HG03097 (cell line): ENCODE results near the gene OPCML.

ENCODE experiments used
- ATAC-seq: cut with Tn5 transposase; IDR thresholded peaks from one replicate; pipeline ENCODE4 v1.9.1; 2021; ENCODE audit not compliant: unreplicated experiment, low FRiP score

OPCML gene

DNA sequence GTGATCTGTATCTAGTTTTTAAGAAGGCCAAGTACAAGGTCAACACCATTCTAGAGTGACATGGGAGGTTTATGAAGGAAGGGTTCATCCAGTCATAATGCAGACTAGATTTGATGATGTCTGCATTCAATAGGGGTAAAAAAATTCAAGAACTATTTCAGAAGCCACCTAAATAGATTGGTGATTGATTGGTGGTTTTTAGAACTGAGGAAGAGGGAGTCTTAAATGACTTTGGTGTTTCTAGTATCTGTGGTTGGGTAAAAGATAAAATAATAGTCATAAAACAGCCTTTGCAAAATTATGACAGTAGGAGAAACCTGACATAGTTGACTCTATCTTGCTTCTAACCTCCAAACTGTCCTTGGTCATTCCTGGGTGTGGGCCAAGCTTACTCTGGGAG, 114.1 kb downstream of the OPCML start:
- ATAC-seq, result no peak

DNA sequence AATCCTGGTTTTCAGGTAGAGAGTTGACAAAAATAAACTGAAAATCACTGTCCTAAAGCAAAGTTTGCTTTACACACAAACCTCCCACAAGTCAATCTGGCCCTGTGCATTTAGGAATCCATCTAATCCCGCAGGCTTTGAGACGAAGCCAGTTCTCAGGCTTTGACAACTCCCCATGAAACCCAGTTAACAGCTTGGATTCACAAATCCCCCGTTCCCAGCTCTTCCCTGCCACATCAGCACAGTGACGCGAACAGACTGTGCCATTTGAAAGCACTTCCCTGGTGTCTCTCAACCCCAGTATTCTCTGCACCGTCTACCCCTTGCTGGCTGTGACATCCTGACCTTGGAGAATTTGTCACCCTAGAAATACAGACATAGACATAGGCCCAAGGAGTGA, 117.8 kb downstream of the OPCML start:
- ATAC-seq, result no peak

DNA sequence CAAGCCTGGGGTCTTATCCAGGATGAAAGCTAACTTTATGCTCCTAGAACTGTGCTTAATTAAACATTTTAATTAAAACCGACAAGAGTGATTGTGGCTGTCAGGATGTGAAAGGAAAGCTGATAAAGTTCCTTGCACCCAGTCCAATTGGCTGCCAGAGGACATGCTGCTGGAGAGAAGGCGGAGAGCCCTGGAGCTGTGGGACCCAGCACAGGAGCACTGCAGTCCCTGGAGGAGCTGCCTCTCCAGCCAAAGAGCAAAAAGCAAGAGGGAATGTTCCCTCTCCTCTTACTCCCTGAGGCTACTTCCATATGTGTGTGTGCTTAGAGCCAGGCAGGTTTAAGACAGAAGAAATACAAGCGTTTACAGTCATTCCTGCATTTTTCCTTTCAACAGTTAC, 118.6 kb downstream of the OPCML start:
- ATAC-seq, result no peak

DNA sequence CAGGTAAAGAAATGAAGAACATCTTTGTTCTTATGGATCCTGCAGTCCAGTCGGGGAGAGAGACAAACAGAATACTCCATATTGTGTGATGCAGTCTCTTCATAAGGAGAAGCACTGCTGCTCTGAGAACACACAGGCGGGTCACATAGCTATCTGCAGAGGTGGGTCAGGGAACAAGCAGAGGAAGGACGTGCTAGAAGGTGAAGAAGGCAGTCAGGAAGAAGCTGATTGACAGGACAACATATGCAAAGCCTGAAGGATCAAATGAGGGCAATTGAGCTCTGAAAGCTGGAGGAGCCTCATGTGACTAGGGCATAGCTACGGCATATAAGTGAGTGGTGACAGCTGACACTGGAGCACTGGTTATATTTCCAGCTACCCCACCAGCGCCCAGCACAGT, 122.5 kb downstream of the OPCML start:
- no peak for ATAC-seq

DNA sequence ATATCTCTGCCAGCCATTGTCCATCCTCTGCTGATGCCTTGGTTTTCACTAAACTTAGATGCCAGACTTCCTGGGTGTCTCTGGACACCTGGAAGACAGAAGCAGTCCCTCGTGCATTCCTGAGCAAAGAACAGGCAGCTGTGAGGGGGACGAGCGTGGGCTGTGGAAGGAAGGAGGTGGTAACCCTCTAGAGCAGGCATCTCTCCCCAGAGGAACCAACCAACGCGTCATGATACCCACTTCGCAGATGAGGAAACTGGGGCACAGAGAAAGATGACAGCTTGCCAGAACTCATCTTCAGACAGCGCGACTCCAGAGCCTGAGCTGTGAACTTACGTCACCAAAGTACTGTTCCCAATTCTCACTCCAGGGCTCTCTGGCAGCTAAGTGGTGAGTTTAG, 123.4 kb downstream of the OPCML start:
- no peak for ATAC-seq

DNA sequence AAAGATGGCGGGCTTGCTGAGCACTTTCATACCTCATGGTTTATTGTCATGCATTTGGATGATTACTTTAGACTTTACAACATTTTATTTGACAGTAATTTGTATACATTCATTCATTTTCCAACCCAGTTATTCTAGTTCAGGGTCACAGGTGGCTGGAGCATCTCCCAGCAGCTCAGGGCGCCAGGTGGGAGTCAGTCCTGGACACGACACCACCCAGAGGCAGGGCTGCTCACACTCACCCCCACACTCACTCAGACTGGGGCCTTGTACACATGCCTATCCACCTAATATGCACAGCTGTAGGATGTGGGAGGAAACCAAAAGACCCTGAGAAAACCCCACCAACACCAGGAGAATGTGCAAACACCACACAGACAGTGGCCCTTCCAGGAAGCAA, 123.9 kb downstream of the OPCML start:
- no peak for ATAC-seq

DNA sequence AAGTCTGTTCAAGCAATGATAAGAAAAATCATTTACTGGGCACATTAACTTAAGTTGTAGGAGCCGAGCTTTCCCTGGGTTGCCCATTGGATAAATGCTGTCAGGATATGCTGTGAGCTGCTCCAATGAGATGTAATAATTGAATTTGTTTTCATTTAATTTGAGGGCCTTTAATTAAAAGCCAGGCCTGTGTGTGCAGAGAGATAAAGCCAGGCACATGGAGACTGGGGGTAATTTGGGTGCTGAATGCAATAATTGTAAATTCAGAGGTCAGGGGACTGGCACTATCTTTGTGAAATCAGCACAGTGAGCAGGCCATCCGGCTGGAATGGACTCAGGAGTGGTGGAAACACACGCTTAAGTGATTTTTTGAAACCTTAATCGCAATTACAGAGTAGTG, 125.8 kb downstream of the OPCML start:
- no peak for ATAC-seq

DNA sequence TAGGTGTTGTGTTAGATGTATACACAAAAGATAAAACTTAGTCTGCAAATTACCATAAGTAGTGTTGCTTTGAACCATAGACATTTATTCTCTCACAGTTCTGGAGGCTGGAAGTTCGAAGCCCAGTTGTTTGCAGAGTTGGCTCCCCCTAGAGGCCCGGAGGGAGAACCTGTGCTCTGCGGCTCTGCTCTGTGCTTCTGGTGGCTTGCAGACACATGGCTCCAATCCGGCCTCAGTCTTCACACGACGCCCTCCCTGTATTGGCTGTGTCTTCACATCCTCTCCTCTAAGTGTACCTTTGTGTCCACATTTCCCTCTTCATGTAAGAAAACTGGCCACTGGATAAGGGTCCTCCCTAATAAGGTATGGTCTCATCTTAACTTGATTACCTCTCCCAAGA, 128.4 kb downstream of the OPCML start:
- no peak for ATAC-seq

DNA sequence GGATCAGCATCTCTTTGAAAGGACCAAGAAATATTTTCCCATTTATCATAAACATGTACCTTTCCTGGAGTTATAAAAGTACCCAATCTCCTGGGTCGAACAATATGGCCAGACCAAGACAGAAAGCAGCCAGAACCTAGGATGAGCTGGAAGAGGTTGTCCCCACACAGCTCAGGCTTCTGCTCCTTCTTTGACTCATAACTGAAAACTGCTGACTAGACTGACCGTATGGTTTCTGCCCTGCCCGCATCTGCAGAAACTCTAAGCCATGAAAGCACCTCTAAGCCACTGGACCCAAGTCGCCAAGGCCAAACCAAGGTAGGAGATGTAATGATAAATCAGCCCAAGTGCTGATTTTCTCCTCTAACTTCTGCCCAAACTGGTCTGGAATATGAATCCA, 129.8 kb downstream of the OPCML start:
- no peak for ATAC-seq

DNA sequence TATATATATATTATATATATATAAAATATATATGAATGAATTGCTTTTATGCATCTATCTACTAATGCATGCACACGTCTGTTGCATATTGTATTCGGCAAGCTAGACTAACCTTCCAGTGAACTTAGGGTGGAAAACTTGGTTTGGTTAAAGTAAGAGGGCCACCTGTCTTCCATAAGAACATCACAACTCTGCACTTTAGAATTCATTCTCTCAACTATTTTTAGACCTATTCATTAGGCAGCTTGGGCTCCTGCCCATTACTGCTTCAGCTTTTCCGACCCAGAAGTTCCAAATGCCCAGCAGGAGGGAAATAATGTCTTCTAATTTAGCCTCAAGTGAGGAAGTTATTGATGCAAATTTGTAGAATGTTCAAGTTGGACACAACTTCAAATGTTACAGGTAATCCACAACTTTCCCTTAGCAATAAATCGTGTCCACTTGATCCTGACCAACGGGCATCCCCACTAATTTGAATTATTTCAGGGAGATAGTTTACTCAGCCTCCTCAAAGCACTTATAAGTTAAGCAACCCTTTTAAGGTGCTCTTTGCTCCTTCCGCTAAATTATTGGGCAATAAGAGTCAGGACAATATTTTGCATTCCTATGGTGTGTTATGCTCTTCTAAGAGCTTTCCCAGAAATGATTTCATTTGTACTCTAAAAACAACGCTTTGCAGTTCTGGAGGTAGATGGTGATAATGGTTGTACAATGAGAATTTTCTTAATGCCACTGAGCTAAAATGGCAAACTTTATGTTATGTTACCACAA, 132.3 kb downstream of the OPCML start:
- no peak for ATAC-seq

DNA sequence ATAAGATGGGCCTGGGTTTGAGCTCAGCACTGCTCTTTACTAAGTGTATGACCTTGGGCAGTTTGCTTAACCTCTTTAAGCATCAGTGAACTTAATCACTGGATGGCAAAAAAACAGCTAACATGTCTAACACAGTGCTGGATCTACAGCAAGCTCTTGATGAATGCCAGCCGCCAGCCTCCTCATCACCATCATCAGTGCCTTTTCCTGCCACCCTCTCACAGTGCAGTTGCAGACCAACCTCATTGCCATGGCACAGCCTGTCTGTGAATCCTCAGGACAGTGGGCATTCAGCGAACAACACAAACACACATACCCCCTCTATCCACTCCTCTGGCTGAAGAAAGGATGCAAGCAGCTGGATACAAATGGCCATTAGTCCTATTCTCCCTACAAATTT, 133.0 kb downstream of the OPCML start:
- no peak for ATAC-seq

DNA sequence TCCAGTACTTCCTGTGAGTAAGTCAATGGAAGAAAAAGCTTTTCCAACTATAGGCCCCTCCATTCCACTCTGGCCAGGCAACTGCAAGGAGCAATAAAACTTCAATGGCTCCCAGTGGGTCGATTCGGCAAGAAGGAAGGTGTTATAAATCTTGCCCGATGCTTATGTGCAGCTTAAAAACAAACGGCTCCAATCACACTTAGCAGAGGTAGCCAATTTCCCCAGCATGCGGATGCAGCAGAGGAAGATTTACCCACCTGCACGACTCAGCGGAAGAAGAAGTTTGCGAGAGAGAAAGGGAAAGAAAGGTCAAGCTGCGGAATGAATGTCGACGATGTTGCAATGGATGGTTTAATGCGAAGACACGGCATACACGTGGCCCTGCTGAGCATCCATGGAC, 141.5 kb downstream of the OPCML start:
- ATAC-seq, result no peak

DNA sequence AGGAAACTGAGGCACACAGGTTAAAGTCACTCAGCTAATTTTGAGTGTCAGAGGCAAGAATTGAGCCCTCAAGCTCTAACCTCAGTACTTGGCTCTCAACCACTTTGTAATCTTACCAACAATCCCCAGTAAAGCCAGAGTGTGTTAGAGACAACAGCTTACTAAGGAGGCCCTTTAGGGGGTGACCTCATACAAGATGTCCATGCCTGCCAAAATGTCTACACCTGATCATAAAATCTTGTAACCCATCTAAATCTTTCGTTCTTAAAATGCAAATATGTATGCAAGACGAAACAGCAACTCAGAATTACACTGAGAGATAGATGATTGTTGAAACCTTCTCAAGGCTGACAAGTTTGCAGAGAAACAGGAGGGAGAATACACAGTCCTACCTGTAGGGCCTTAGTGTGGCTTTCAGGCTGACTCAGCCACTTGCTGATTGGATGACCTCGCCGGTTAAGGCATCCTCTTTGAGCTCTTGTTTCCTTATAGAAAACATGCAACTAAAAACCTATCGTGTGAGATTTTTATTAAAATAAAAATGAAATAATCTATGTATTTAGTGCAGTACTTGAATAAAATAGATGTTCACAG, 143.2 kb downstream of the OPCML start:
- ATAC-seq, result no peak

DNA sequence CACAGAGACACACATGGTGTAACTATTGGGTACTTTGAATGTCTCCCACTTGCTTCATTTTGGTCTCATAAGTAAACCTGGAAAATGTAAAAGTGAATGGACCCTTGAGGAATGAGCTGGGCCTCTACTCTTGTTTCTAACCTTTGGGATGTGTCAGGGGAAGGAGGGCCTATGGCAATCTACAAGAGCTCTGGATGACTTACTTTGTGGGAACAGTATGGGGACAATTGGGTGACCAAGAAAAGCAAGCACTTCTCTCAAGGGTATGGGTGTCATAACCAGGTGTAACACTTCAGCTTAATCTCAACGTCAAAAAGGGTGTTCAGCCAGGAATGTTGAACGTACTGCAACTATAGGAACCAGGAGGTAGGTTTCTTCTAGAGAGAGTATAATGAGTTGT, 144.0 kb downstream of the OPCML start:
- no peak for ATAC-seq

DNA sequence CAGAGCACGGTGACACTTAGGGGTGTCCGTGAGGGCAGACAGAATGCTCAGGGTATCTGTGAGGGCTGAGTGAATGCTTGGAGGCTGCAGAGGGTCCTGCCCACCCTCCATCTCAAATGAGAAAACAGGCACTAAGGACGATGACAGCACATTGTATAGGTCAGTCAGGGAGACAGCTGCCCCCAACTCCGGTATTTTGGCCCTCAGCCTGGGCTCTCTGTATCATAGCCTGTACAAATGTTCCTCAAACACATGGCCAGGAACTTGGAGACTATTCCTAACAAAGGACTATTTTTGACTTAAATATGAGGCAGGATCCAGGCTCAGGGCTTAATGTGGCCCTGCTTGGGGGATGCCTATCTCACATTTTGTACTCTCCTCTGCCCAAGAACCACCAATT, 145.4 kb downstream of the OPCML start:
- no peak for ATAC-seq

DNA sequence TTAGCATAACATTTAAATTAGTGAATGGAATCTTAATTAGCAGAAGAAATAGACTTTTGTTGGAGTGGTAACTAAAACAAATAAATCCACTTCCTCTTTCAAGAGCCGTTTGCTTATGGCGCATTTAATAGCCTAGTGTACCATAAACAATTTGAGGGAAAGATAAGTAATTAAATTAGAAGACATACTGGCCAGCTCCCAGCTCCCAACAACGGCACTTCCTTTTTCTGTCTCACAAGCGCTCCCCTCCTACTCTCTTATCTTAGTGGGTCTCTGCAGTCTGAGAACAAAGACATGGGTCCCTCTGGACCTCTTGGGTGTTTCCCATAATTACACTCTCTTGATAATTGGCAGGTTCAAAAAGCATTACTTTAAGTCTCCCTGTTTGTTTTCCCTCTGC, 146.0 kb downstream of the OPCML start:
- no peak for ATAC-seq

DNA sequence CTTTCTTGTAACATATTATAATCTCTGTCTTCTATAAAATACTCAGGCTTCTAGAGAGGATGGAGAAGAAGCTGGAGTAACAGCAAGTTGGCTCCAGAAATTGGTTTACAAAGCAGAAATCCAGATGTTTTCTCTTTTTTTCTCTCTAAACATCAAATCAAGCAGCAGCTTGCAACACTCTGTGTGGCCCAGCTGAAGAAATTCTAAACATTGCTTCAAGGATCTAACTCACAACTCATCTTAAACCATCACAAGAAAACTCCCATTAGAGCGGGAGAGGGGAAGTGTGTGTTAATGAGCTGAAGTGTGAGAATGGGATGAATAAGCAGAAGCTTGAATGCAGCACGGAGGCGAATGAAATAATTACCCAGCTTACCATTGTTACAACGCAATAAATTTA, 146.5 kb downstream of the OPCML start:
- no peak for ATAC-seq

DNA sequence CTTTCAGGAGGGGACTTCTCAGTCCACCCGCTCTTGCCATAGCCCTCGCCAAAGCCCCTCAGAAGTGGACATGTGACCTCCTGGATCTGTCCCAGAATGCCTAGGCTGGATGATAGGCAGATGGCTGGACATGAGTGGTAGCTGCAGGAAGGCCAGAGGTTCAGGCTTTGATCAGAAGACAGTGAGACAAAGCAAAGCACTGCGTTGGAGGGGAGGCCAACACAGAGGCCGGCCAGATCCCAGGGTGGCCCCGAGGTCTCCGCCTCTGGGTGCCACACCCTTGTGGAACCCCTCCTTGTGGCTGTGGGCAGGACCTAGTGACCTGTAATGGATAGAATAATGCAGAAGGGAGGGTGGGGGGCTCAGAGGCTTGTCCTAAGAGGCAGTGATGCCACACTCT, 147.6 kb downstream of the OPCML start:
- no peak for ATAC-seq

DNA sequence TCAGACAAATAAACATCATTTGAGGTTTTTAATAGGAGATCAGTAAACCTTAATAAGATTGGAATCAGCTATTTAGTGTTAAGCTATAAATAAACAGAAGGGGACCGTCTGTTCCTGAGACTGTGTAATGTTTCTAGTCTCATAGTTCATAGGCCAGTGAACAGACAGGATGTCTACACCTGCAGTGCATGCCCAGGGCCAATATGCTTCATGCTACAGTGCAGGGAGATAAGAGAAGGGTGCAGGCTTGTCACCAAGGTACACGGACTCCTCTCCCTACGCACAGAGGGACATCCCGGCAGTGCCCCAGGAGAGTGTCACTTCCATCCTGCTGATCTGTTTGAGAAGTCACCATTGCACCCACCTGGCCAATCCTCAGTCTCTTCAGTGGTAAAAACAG, 148.6 kb downstream of the OPCML start:
- ATAC-seq, result no peak

DNA sequence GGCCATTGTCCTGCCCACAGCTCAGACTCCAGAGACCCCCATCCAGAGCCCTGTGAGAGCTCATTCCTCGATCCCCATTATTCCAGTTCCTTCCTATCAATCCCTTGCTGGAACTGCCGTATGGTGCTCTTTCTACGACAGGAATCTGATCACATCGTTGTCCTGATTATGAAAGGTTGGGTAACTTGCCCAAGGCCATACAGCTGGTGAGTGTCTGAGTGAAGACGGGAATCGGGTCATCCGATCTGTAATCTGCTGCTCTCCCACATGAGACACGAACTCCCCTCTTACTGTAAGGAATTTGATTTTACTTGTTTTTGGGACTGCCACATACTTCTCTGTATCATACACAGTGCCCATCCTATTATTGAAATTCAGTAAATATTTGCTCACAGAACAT, 149.1 kb downstream of the OPCML start:
- no peak for ATAC-seq

DNA sequence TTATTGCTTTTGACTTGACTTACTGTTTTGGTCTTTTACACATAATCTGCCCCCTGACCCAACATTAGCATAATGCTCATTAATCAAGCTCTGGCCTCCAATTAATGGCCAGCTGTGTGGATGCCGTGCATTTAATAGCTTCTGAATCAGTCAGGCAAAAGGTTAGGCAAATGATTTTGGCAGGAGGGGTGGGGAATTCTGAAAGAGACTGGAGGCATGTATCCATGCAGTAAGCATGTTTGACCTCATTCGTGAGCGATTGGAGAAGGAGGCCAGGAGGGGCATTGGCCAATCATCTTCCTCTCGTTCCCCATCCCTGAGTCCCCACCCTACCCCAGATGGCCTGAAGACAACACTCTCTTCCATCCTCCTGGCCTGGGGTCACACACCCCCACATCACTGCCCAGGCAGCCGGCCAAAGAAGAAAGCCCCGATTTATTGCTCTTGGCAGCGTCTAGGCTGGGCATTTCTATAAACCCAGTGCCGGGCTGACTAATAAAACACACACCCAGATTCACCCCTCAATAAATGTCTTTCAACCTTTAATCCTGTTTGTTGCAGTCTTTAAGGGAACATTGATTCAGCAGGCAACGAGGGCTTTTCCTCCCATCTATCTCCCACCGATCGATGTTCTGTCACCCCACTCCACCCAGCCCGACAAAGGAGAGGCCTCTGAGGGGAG, 150.0 kb downstream of the OPCML start:
- ATAC-seq, result no peak

DNA sequence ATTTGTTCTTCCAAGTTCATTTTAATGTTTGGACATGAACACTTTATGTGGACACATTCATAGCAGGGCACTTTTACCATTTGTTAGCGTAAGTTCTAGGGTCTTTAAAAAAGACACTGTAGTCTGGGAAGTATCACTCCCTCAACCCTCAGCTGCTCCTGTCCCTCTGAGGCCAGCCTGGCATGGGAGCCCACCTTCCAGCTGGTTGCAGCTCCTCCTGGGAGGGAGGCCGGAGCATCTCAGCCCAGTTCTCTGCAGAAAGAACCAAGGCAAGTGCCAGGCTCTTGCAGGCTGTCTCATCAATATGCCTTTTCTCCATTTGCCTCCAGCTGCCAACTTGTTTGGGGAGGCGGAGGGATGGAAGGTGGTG, 150.6 kb downstream of the OPCML start:
- no peak for ATAC-seq
